Measurements from ENCODE around the gene KCNMB4. TPM values are rescaled to one million over a fixed set of nuclear protein-coding genes. Genes with fewer than 3 reads are reported as not detected.

The KCNMB4 gene
- polyA plus RNA-seq, 1 of the 3 experiments (the other 2 are of a cell fraction) = 0.74 TPM

DNA sequence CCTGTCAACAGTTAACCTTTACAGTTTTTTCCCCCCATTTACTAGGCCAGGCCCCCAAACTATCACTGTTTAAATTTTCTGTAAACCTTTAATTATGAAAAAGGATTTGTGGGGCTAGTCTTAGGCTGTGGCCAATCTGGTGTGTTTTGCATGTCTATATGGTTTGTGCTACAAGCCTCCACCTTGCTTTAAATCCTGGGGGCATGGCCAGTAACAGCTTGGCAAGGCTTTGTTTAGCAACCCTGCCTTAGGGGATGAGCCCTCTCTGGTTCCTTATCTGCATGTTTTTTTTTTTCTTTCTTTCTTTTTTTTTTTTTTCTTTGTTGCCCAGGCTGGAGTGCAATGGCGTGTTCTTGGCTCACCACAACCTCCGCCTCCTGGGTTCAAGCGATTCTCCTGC is 102.7 kb downstream of the KCNMB4 start:
- Histone ChIP-seq H3K9me3 (no peaks in the 10 kb centered on the region), H3K9ac (no peak overlapping the region), H3F3A (replicated peaks; ENCODE audit: insufficient read depth) (no peaks in the 10 kb centered on the region), H3K4me1 (ENCODE audit: control insufficient read depth in 1 of 2, insufficient read depth in 2 of 2, low read depth in 1 of 2, low read length in 1 of 2) (no peaks in the 10 kb centered on the region), H2AFZ (ENCODE audit: low read depth) (no peak overlapping the region), H3K4me2 (no peak overlapping the region), H3K4me3 (ENCODE audit: low read depth in 2 of 2, low read length in 1 of 2) (no peak overlapping the region), H4K20me1 (ENCODE audit: insufficient read depth) (no peaks in the 10 kb centered on the region), H3K27ac (ENCODE audit: low read depth in 2 of 2, low read length in 1 of 2) (no peak overlapping the region), H3K36me3 (replicated peaks in 1 of 2; ENCODE audit: control insufficient read depth in 1 of 2, insufficient read depth in 2 of 2, low read length in 1 of 2) (no peaks in the 10 kb centered on the region), H3K79me2 (ENCODE audit: insufficient read depth) (no peaks in the 10 kb centered on the region), H3K27me3 (ENCODE audit: insufficient read depth) (no peaks in the 10 kb centered on the region), H3K9me2 (no peaks in the 10 kb centered on the region)
- no peak for DNase-seq
- ChIA-PET CTCF (no interaction called here), POLR2A (no interaction called here)
- WGBS (ENCODE audit: low lambda C conversion rate) = 75% methylated on average over 3 of the region's 3 CpGs
- TF ChIP-seq, protein P1, sequence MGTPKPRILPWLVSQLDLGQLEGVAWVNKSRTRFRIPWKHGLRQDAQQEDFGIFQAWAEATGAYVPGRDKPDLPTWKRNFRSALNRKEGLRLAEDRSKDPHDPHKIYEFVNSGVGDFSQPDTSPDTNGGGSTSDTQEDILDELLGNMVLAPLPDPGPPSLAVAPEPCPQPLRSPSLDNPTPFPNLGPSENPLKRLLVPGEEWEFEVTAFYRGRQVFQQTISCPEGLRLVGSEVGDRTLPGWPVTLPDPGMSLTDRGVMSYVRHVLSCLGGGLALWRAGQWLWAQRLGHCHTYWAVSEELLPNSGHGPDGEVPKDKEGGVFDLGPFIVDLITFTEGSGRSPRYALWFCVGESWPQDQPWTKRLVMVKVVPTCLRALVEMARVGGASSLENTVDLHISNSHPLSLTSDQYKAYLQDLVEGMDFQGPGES (IDR thresholded peaks at IDR 0.05; ENCODE audit: low read depth, low read length) = no peak
- no peak for TF ChIP-seq RAD21 (IDR thresholded peaks at IDR 0.05; ENCODE audit: low read length)
- TF ChIP-seq, protein P2, sequence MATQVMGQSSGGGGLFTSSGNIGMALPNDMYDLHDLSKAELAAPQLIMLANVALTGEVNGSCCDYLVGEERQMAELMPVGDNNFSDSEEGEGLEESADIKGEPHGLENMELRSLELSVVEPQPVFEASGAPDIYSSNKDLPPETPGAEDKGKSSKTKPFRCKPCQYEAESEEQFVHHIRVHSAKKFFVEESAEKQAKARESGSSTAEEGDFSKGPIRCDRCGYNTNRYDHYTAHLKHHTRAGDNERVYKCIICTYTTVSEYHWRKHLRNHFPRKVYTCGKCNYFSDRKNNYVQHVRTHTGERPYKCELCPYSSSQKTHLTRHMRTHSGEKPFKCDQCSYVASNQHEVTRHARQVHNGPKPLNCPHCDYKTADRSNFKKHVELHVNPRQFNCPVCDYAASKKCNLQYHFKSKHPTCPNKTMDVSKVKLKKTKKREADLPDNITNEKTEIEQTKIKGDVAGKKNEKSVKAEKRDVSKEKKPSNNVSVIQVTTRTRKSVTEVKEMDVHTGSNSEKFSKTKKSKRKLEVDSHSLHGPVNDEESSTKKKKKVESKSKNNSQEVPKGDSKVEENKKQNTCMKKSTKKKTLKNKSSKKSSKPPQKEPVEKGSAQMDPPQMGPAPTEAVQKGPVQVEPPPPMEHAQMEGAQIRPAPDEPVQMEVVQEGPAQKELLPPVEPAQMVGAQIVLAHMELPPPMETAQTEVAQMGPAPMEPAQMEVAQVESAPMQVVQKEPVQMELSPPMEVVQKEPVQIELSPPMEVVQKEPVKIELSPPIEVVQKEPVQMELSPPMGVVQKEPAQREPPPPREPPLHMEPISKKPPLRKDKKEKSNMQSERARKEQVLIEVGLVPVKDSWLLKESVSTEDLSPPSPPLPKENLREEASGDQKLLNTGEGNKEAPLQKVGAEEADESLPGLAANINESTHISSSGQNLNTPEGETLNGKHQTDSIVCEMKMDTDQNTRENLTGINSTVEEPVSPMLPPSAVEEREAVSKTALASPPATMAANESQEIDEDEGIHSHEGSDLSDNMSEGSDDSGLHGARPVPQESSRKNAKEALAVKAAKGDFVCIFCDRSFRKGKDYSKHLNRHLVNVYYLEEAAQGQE (IDR thresholded peaks at IDR 0.05; ENCODE audit: low read depth, low read length) = no peak
- TF ChIP-seq MXI1 (IDR thresholded peaks at IDR 0.05; ENCODE audit: low read depth, low read length) = no peak
- TF ChIP-seq FOSL2 (IDR thresholded peaks at IDR 0.05; ENCODE audit: borderline replicate concordance, low read depth) = no peak
- no peak for TF ChIP-seq TCF12 (IDR thresholded peaks at IDR 0.05)
- no peak for TF ChIP-seq POLR2AphosphoS5 (IDR thresholded peaks at IDR 0.05; ENCODE audit: low read depth, low read length)
- no peak for TF ChIP-seq ZBTB33 (IDR thresholded peaks at IDR 0.05; ENCODE audit: borderline replicate concordance, low read depth)
- no peak for TF ChIP-seq RFX5 (IDR thresholded peaks at IDR 0.05; ENCODE audit: low read length)
- no peak for TF ChIP-seq USF2 (IDR thresholded peaks at IDR 0.05; ENCODE audit: borderline replicate concordance, low read depth, low read length)
- TF ChIP-seq CTCF (IDR thresholded peaks at IDR 0.05) = no peak
- no peak for TF ChIP-seq YY1 (IDR thresholded peaks at IDR 0.05; ENCODE audit: low read depth)
- no peak for TF ChIP-seq MEF2A (IDR thresholded peaks at IDR 0.05; ENCODE audit: borderline replicate concordance, low read depth)
- no peak for TF ChIP-seq CHD2 (IDR thresholded peaks at IDR 0.05; ENCODE audit: low read length, partially characterized antibody)
- no peak for TF ChIP-seq SIN3A (IDR thresholded peaks at IDR 0.05; ENCODE audit: borderline replicate concordance, low read depth, low read length)
- no peak for TF ChIP-seq JUND (IDR thresholded peaks at IDR 0.05)
- TF ChIP-seq, protein P3, sequence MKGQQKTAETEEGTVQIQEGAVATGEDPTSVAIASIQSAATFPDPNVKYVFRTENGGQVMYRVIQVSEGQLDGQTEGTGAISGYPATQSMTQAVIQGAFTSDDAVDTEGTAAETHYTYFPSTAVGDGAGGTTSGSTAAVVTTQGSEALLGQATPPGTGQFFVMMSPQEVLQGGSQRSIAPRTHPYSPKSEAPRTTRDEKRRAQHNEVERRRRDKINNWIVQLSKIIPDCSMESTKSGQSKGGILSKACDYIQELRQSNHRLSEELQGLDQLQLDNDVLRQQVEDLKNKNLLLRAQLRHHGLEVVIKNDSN (IDR thresholded peaks at IDR 0.05; ENCODE audit: borderline replicate concordance, low read depth) = no peak
- TF ChIP-seq GABPA (IDR thresholded peaks at IDR 0.05; ENCODE audit: low read depth) = no peak
- TF ChIP-seq EZH2phosphoT487 (IDR thresholded peaks at IDR 0.05; ENCODE audit: borderline replicate concordance, low read depth) = no peak
